ENCODE data around the gene ZBTB25.
A peak's percentile ranks its signal among the peaks of the same experiment; 100 is the strongest.

ZBTB25 gene

GRCh38 chr14:64438181-64438841, 65.3 kb downstream of the ZBTB25 start:
- DNase-seq, result no peak

- no peak for DNase-seq
Measured at GRCh38 chr14:64434528-64434927, 69.1 kb downstream of the ZBTB25 start.

GRCh38 chr14:64423987-64424386, 79.7 kb downstream of the ZBTB25 start:
- peak in 1 of 2 experiments; percentile 42 for DNase-seq

GRCh38 chr14:64422756-64423155, 80.9 kb downstream of the ZBTB25 start:
- no peak for DNase-seq

GRCh38 chr14:64422005-64422404, 81.6 kb downstream of the ZBTB25 start:
- DNase-seq, result no peak

GRCh38 chr14:64421166-64421565, 82.5 kb downstream of the ZBTB25 start:
- DNase-seq, result no peak

- DNase-seq, result no peak
Measured at GRCh38 chr14:64419003-64419402, 84.6 kb downstream of the ZBTB25 start.

GRCh38 chr14:64417771-64418125, 85.9 kb downstream of the ZBTB25 start:
- DNase-seq, result no peak

- no peak for DNase-seq
Measured at GRCh38 chr14:64417055-64417770, 86.4 kb downstream of the ZBTB25 start.

- no peak for DNase-seq
Measured at GRCh38 chr14:64416348-64416932, 87.2 kb downstream of the ZBTB25 start.

GRCh38 chr14:64412237-64412636, 91.4 kb downstream of the ZBTB25 start:
- no peak for DNase-seq

- DNase-seq, result no peak
Measured at GRCh38 chr14:64411001-64411400, 92.6 kb downstream of the ZBTB25 start.

- no peak for DNase-seq
Measured at GRCh38 chr14:64410084-64410774, 93.4 kb downstream of the ZBTB25 start.

- DNase-seq, result no peak
Measured at GRCh38 chr14:64409126-64409920, 94.3 kb downstream of the ZBTB25 start.

GRCh38 chr14:64407329-64407728, 96.3 kb downstream of the ZBTB25 start:
- no peak for DNase-seq

- DNase-seq, result no peak
Measured at GRCh38 chr14:64405295-64405694, 98.3 kb downstream of the ZBTB25 start.

- DNase-seq, result no peak
Measured at GRCh38 chr14:64401949-64402348, 101.7 kb downstream of the ZBTB25 start.

GRCh38 chr14:64400829-64401459, 102.7 kb downstream of the ZBTB25 start:
- no peak for DNase-seq
